Inflammatory macrophage treated with lipopolysaccharide for 1 hour (primary cell): ENCODE data around the gene TDRD1.
"Not testable (repeated sequence)": the region's sequence is repeated elsewhere in the genome, so short reads cannot be mapped to it uniquely, and the experiment has no call there.

ENCODE experiments used
- DNase-seq, 2 donors: peaks; one replicate each; pipeline ENCODE4 v3.0.0-alpha.2; 2020 to 2022

TDRD1 gene, protein sequence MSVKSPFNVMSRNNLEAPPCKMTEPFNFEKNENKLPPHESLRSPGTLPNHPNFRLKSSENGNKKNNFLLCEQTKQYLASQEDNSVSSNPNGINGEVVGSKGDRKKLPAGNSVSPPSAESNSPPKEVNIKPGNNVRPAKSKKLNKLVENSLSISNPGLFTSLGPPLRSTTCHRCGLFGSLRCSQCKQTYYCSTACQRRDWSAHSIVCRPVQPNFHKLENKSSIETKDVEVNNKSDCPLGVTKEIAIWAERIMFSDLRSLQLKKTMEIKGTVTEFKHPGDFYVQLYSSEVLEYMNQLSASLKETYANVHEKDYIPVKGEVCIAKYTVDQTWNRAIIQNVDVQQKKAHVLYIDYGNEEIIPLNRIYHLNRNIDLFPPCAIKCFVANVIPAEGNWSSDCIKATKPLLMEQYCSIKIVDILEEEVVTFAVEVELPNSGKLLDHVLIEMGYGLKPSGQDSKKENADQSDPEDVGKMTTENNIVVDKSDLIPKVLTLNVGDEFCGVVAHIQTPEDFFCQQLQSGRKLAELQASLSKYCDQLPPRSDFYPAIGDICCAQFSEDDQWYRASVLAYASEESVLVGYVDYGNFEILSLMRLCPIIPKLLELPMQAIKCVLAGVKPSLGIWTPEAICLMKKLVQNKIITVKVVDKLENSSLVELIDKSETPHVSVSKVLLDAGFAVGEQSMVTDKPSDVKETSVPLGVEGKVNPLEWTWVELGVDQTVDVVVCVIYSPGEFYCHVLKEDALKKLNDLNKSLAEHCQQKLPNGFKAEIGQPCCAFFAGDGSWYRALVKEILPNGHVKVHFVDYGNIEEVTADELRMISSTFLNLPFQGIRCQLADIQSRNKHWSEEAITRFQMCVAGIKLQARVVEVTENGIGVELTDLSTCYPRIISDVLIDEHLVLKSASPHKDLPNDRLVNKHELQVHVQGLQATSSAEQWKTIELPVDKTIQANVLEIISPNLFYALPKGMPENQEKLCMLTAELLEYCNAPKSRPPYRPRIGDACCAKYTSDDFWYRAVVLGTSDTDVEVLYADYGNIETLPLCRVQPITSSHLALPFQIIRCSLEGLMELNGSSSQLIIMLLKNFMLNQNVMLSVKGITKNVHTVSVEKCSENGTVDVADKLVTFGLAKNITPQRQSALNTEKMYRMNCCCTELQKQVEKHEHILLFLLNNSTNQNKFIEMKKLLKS

DNA sequence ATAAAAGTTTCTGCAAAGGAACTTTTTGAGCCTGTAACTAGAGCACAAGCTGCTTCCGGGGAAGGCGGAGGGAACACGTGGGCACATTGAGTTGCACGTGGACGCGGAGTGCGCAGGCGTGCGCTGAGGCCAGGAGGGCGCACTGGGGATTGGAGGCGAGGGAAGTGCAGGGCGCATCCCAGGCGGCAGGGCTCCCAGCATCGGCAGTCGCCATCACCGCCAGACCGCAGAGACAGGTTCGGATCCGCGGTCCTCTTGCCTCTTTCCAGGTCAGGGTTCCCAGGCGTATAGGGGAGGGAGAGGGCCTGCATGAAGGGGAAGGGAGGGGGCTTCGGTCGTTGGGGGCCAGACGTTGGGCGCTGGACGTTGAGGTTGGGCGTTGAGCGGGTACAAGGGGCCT lies at the start of gene TDRD1:
TSS of gene TDRD1 (plus strand) at position 206 of the 400 bp plus-strand sequence. CDS start 8,479 bp downstream, outside the sequence.
- DNase-seq = no peak

DNA sequence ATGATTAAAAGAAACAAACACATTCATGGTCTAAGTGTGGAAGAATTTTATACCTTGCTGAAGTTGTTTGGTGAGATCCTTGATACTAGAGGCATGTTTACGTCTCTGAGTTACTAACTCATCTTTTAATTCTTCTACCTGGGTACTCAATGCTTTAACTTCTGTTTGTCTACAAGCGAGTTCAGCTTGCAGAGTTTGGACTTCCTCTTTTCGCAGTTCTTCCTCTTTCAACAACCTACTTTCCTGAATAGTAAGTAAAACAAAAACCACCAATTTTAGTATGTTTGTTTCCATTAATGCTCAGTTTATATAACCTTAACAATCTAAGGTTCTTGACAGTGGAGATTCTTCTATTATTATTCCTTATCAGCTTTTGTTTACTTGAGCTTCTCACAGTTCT lies 48.1 kb upstream of the TDRD1 start:
- DNase-seq = peak; percentile 37 to 46

DNA sequence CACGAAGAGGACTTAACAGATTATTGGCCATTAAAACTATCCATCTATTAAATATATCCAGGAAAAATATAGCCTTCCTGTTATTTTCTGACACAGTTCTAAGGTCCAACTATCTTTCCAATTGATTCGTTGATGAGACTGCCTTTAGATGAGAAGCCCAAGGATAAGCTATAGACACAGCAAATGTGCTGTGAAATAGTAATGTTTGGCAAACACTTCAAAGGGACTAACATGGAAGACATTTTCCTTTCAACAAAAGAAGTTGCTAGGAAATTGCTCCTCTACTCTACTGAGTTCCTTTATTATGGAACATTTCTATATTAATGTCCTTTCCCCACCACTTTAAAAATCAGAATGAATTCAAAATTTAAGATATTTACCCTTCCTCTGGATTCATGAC lies 43.7 kb upstream of the TDRD1 start:
- no peak for DNase-seq

DNA sequence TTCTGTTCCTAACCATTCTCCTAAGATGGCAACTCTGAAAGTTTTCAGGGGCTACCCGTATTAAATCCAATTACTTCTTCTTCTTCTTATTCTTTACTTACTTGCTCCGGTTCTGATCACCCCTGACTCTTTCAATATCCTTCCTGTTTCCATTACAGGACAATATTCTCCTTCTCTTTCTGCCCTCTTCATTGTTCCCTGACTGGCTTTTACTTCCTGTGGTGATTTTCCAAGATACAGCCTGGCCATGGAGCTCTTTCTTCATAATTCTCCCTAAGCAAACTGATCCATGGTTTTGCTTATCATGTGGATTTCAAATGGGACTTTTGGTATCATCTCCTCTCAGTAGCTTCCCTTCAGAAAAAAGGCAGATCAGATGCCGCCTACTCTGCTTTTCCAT lies 40.6 kb upstream of the TDRD1 start:
- DNase-seq = no peak

DNA sequence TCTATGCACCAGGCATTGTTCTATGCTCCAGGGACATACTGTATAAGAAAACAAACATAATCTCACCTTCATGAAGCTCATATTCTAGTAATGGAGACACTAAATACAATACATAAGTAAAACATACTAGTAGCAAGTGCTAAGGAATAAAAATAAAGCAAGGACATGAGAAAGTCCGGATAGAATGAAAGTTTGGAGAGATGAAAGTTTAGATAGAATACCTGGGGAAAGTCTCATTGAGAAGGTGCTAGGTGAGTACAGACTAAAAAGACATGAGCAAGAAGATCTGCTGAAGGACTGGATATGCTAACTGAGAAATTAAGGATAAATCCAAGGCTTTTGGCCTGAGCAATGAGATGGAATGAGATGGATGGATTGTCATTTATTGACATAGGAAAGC lies 39.1 kb upstream of the TDRD1 start:
- no peak for DNase-seq

DNA sequence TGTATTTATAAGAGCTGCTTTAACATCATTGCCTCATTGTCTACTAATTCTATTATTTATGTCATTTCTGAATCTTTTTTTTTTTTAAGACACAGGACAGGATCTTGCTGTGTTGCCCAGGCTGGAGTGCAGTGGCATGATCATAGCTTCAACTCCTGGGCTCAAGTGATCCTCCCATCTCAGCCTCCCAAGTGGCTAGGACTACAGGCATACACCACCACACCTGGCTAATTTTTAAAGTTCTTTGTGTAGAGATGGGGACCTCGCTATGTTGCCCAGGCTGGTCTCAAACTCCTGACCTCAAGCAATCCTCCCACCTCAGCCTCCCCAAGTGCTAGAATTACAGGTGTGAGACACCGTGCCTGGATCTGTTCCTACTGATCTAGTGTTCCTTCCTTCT lies 38.3 kb upstream of the TDRD1 start:
- DNase-seq = not testable (repeated sequence)

DNA sequence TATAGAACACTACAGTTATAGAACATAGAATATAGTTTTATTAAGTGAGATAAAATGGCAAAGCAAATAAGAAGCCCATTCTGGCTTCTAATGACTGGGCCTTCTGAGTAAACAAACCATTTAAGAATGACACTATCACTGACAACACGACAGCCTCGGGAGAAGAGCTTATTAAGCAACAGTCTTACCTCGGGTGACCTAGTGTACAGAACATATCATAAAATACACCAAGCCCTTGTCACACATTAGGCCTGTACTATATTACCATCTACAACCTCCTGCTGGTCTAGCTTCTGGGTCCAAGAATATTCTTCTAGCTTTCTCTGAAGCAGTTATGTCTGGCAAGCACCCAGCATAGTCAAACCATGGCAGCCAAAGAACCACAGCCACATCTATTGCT lies 37.1 kb upstream of the TDRD1 start:
- DNase-seq = no peak

DNA sequence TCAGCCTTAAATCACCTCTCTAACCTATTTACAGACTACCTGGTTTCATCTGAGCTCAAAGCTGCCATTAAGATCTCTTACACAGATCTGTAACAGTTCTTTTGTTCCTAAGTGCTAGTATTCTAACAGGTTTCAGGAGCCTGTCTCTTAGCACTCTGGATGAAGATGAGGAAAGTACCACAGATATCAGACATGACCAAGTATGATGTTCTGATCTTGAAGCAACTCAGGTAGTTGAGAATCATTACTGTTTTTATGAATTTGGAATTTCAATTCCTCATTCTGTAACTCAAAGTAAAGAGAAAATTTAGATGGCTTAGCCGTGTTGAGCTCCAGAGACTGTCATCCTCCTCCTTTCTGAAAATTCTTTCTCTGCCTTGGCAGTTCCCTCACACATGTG lies 36.0 kb upstream of the TDRD1 start:
- DNase-seq = no peak

DNA sequence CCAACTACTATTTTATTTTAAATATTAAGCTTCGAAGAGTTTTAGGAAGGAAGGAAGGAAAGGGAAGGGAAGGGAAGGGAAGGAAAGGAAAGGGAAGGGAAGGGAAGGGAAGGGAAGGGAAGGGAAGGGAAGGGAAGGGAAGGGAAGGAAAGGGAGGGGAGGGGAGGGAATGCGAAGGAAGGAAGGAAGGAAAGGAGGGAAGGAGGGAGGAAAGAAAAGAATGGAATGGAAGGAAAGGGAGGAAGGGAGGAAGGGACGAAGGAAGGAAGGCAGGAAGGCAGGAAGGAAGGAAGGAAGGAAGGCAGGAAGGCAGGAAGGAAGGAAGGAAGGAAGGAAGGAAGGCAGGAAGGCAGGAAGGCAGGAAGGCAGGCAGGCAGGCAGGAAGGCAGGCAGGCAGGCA lies 29.7 kb upstream of the TDRD1 start:
- not testable (repeated sequence) for DNase-seq

DNA sequence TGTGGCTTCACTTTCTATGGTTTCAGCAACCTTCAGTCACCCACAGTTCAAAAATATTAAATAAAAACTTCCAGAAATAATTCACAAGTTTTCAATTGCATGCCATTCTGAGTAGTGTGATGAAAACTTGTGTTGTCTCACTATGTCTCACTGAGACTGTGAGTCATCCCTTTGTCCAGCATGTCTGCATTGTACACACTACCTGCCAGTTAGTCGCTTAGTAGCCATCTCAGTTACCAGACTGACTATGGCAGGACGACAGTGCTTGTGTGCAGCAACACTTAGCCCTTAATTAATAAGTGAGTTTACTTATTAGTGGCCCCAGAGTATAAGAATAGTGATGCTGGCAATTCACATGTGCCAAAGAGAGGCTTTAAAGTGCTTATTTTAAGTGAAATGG lies 27.7 kb upstream of the TDRD1 start:
- DNase-seq = no peak

DNA sequence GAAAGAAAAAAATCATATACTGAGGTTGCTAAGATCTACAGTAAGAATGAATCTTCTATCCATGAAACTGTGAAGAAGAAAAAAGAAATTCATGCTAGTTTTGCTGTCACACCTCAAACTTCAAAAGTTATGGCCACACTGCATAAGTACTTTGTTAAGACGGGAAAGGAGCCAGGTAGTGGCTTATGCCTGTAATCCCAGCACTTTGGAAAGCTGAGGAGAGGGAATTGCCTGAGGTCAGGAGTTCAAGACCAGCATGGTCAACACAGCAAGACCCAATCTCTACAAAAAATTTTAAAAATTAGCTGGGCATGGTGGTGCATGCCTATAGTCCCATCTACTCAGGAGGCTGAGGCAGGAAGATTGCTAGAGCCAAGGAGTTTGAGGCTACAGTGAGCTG lies 27.3 kb upstream of the TDRD1 start:
- DNase-seq = no peak

DNA sequence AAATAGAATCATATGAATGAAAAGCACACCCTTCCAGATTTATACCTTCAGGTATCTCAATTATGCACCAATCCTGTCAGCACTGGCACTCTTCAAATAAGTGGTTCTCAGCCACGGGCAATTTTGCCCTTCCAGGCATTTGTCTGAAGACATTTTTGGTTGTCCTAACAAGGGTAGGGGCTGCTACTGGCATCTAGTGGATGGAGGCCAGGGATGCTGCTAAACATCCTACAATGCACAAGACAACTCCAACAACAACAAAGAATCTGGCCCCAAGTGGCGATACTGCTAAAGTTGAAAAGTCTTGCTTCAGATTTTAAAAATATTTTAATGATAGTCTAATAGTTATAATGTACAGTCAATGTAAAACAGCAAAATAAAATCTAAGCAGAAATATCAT lies 21.2 kb upstream of the TDRD1 start:
- DNase-seq = no peak

DNA sequence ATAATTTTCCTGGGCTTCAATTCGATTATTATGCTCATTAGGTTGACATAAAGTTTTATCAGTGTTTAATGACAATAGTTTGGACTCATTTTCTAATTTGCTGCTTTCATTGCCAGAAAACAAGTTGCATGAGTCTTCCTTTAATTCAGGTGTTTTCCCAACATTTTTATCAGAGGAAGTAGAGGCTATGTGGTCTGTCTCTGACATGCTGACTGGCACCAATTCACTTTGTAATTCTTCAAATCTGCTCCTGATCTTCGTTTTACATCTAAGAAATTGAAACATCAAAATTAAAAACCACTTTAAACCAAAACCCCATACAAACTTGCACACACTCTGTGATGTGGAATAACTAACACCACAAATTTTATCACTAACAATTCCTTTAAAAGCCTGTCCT lies 16.1 kb upstream of the TDRD1 start:
- DNase-seq = no peak

DNA sequence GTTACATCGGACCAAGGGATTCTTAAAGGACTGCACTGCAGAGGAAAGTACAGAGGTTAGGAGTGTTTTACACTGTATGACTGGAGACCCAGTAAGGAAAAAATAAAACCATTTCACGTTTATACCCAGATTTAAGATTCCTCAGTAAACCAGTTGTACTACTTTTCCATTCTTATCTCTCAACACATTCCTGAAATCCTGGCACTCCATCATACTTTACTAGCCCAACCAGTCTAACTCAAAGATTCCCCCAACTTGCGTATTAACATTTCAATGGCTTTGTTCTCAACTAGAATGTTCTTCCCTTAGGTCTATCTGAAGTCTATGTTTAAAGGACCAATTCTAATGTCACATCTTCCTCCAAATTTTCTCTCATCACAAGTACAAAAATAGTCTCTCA lies 13.1 kb upstream of the TDRD1 start:
- DNase-seq = no peak

DNA sequence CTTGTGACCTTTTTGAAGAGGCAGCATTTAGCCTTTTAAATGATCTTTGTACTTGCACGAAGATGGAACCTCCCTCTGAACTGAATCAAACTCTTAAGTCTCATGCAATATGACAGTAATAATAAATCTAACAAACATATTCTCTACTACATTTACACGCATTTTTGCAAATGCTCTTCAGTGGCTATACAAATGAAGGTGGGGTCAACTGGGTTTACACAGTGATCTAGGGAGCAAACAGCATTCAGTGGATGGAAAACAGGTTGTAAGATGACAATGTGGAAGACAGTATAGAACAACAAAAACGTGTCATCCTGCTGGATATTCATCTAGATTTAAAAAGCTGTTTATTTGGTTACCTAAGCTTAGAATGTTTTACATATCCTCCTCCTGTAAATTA lies 12.7 kb upstream of the TDRD1 start:
- no peak for DNase-seq

DNA sequence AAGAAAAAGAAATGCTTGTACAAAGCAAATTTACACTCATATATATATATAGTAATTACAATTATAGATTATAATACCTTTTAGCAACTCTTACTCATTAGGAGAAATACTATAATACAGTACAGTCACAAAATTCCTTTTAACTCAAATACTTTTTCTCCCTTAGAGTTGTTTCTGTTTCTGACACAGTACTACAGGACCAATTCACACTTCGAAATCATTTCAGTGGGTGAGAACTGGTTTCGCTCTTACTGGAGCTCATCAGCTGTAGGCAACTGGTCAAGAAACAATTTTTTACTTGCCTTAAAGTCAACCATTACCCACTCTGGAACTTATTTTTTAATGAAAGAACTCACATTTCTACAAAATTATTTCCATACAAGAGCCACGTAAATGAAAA lies 11.2 kb upstream of the TDRD1 start:
- no peak for DNase-seq

DNA sequence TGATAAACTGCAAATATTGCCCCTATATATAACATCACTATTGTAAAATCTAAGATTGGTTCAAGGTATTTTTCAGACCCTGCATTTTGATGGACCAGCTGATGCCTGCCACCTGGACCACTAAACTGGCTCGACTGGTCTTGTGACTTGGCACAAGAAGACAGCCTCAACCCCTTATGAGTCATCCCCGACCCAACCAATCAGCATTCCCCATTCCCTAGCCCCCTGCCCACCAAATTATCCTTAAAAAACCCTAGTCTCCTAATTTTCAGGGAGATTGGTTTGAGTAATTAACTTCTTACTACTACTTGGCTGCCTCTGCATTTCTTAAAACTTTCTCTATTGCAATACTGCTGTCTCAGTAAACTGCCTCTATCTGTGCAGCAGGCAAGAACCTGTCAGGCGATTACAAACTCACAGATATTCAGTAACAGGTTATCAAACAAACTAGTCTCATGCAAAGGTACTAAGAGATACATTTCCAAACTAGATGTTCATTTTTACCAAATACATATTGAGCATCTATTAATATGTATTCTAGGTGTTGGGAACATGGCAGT lies 10.6 kb upstream of the TDRD1 start:
- no peak for DNase-seq

DNA sequence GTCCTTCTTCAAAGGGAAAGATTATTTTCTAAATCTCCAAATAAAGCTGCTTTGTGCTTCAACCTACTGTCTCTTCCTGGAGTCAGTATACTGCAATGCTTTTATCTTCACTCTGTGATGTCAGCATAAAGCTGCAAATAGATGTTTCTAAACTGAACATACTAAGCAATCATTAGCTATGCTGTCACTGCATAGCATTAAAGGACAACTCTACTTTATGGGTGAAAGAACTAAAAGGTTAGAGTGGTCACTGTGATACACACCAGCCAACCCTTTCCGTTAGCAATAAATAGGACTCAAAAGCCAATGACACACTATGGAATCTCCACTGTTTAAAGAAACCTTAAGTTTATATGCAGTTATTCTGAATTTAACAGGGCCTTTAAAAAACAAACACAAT lies 6.9 kb upstream of the TDRD1 start:
- DNase-seq = peak in 1 of 2 donors; percentile 9

DNA sequence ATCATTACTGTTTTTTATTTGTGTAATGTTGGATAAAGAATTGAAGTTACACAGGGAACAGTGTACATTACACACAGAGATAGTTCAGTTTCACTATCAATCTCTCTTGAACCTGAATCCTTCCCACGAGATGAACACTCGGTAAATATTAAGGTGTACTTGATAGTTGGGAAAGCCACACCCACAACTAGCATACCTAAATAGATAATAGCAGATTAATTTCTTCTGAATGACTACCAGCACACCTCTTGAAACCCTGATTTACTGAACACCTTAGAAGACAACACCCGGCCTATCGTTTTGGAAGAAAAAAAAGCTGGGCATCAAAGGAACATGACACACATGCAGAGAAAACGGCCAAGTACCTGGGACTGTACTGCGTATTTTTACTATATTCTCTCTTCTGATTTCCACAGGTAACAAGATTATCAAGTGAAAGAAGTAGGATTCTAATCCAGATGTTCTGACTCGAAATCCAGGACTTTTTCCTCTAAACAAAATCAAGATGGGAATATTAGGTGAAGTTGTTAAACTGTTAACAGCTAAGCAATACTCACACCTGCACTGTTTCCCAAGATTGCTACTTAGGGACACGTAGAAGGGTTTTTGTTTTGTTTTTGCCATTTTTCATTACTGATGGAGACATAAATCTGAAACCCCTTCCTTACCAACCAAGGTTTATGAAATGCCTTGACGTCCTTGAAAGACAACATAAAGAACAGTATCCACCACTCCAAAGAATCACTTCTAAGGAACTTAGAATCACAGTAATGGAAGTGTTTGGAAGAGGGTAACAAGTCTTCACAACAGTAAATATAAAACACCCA lies 6.2 kb upstream of the TDRD1 start:
- no peak for DNase-seq

DNA sequence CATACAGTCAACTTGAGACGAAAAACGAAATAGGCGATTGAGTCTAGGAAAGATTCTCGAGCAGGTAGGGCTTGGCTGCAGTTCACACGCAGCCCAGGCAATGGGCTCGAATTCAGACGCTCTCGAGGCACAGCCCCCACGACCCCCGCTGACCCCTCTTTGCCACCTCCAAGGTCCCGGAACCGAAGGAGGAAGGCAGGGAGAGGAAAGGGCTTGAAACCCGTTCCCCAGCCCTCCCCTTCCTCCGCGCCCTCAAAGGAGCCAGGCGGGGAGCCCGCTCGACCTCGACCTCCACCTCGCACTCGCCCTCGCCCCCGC lies 5.6 kb upstream of the TDRD1 start:
- no peak for DNase-seq

DNA sequence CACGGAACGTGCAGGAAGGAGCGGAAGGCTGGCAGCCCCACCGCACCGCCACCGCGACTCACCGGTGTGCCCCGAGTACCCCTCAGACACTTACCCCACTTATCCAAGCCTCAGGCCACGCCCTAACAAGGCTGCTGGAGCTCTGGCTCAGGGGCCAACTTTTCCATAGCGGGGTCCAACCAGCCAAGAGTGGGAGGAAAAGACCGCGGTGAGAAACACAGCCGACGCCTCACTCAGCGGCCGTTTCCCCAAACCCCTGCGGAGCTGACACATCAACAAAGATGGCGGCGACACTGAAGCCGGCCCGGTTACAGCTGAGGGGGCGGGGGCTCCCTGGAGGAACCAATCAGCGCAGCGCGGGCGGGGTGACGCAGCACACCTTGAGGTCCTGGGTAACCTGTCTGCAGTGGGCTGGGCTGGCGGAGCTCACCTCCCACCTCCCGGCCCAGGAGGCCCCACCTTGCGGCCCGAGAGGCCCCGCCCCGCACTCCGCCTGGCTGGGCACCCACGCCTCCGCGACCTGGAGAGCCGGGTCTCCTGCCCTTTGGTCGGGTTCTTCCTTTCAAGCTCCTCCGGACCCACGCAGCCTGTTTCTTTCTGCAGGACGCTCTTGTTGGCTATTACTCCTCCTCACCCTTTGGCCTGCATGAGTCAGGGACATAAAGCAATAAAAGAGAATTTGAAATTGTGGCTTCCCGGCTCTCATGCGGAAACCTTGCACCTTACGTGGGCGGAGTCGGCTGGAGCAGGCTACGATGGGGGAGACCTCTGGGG lies 5.0 kb upstream of the TDRD1 start, which contains the start of gene CCDC186:
TSS of gene CCDC186 (minus strand) at position 283 of the 774 bp plus-strand sequence. CDS start 10,935 bp downstream, outside the sequence.
- peak; percentile 85 to 92 for DNase-seq
